ENCODE data around the gene TFDP3.

TFDP3 gene

GRCh38 chrX:133171962-133172708, 46.0 kb downstream of the TFDP3 start:
- Mint-ChIP-seq H3K36me3 (ENCODE audit: low read depth) (no peaks in the 10 kb centered on the region), H3K27me3 (ENCODE audit: low read depth) (no peaks in the 10 kb centered on the region), H3K4me1 (ENCODE audit: low read depth) (no peaks in the 10 kb centered on the region), H3K9me3 (no peaks in the 10 kb centered on the region), H3K4me3 (no peak overlapping the region), H3K27ac (no peak overlapping the region)
- no peak for DNase-seq (ENCODE audit: low spot score)

All from T-helper 2 cell treated with Interferon-gamma antibody and Interleukin-4, amounts not matched to agents 5 μg/mL and 100 μg/mL, for 36 hours (primary cell).